KMS-11 (cell line): ENCODE data around the gene FHIP1B.

Experiments
- H2AFZ ChIP-seq: fragments of 200-600 bp; sonication (generic); 2 replicates; pipeline ENCODE4 v1.6.1; 2016; ENCODE audit warnings: antibody characterized with exemption, mixed run types, low read depth
- H3K27ac ChIP-seq: fragments of 200-600 bp; sonication (generic); 2 replicates; pipeline ENCODE4 v1.6.1; 2016; ENCODE audit warnings: mild to moderate bottlenecking, mixed run types
- H3K27me3 ChIP-seq: fragments of 200-600 bp; sonication (generic); 2 replicates; pipeline ENCODE4 v1.6.1; 2017; ENCODE audit warnings: mild to moderate bottlenecking, low read depth, mixed run types, moderate library complexity; ENCODE audit not compliant: insufficient read depth
- H3K36me3 ChIP-seq: fragments of 200-600 bp; sonication (generic); 2 replicates; pipeline ENCODE4 v1.6.1; 2017; ENCODE audit warnings: mild to moderate bottlenecking, mixed run types; ENCODE audit not compliant: insufficient read depth
- H3K4me1 ChIP-seq: fragments of 200-600 bp; sonication (generic); 2 replicates; pipeline ENCODE4 v1.6.1; 2016; ENCODE audit warnings: mild to moderate bottlenecking, low read depth, mixed run types; ENCODE audit not compliant: poor library complexity, severe bottlenecking
- H3K4me2 ChIP-seq: fragments of 200-600 bp; sonication (generic); 2 replicates; pipeline ENCODE4 v1.7.0; 2016; ENCODE audit warnings: mild to moderate bottlenecking, mixed run types
- H3K4me3 ChIP-seq: fragments of 200-600 bp; sonication (generic); IDR thresholded peaks from 2 replicates; pipeline ENCODE4 v1.6.1; 2017; ENCODE audit warnings: low read depth, low read length, mixed read lengths; ENCODE audit not compliant: insufficient read depth
- H3K79me2 ChIP-seq: fragments of 200-600 bp; sonication (generic); 2 replicates; pipeline ENCODE4 v1.6.1; 2016; ENCODE audit warnings: low read depth, mixed run types; ENCODE audit not compliant: insufficient read depth
- H3K9ac ChIP-seq: fragments of 200-600 bp; sonication (generic); 2 replicates; pipeline ENCODE4 v1.6.1; 2016; ENCODE audit warnings: mild to moderate bottlenecking, mixed run types
- H4K20me1 ChIP-seq: fragments of 200-600 bp; sonication (generic); 2 replicates; pipeline ENCODE4 v1.6.1; 2016; ENCODE audit warnings: mild to moderate bottlenecking, mixed run types; ENCODE audit not compliant: insufficient read depth
- TF ChIP-seq, protein P1 (sequence below): fragments of 200-600 bp; sonication (generic); conservative IDR thresholded peaks from 2 replicates; pipeline ENCODE4 v1.6.1; 2017; ENCODE audit warnings: low read depth, mild to moderate bottlenecking, antibody characterized with exemption, low read length, moderate library complexity, mixed read lengths

FHIP1B gene

DNA sequence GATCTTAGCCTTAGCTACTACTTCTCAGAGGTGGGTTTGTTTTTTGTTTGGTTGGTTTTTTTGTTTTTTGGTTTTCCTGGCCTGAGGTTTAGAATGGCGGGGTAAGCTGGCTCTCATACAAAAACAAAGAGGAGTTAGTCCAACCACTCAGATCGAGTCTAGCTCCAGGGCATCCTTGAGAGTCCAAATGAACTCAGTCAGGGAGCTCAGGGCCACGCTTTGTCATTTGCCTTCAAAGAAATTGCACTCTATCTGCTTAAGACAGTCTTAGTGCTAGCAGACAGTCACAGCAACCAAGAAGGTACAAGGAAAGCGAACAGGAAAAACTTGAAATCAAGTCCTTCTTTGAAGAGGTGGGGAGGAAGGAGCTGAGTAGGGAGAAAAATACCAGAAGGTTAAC is 17.9 kb downstream of the FHIP1B start:
- Histone ChIP-seq H3K27ac (no peak overlapping the region), H4K20me1 (no peaks in the 10 kb centered on the region), H3K27me3 (no peaks in the 10 kb centered on the region), H3K4me3 (no peak overlapping the region), H3K4me2 (no peak overlapping the region), H3K79me2 (no peaks in the 10 kb centered on the region), H2AFZ (no peak overlapping the region), H3K9ac (no peak overlapping the region), H3K36me3 (no peaks in the 10 kb centered on the region), H3K4me1 (no peaks in the 10 kb centered on the region)
- TF ChIP-seq, protein P1, sequence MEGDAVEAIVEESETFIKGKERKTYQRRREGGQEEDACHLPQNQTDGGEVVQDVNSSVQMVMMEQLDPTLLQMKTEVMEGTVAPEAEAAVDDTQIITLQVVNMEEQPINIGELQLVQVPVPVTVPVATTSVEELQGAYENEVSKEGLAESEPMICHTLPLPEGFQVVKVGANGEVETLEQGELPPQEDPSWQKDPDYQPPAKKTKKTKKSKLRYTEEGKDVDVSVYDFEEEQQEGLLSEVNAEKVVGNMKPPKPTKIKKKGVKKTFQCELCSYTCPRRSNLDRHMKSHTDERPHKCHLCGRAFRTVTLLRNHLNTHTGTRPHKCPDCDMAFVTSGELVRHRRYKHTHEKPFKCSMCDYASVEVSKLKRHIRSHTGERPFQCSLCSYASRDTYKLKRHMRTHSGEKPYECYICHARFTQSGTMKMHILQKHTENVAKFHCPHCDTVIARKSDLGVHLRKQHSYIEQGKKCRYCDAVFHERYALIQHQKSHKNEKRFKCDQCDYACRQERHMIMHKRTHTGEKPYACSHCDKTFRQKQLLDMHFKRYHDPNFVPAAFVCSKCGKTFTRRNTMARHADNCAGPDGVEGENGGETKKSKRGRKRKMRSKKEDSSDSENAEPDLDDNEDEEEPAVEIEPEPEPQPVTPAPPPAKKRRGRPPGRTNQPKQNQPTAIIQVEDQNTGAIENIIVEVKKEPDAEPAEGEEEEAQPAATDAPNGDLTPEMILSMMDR = no peak

DNA sequence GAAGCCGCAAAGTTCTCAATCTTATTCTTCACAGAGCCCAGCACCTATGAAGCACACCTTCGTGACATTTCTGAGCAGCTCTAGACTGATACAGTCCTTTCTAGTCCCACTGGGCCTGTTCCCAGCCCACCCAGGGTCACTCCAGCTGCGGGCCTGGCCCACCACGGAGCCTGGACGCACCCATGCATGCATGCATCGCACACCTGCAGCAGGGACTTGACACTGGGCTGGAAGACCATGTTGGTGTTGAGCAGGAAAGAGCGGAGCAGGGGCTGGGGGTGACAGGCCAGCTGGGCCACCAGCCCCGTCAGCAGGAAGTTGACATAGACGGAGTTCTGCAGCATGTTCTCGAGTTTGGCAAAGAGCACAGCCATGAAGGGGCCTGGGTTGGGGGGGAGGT is 19.9 kb downstream of the FHIP1B start:
- TF ChIP-seq, protein P1 = no peak
- no peaks in the 10 kb centered on the region for H4K20me1 ChIP-seq
- H3K4me1 ChIP-seq = no peaks in the 10 kb centered on the region
- no peak overlapping the region for H3K27ac ChIP-seq
- no peaks in the 10 kb centered on the region for H3K36me3 ChIP-seq
- no peak overlapping the region for H3K4me2 ChIP-seq
- H3K9ac ChIP-seq = no peak overlapping the region
- no peaks in the 10 kb centered on the region for H3K79me2 ChIP-seq
- no peak overlapping the region for H2AFZ ChIP-seq
- H3K4me3 ChIP-seq = no peak overlapping the region
- no peaks in the 10 kb centered on the region for H3K27me3 ChIP-seq

DNA sequence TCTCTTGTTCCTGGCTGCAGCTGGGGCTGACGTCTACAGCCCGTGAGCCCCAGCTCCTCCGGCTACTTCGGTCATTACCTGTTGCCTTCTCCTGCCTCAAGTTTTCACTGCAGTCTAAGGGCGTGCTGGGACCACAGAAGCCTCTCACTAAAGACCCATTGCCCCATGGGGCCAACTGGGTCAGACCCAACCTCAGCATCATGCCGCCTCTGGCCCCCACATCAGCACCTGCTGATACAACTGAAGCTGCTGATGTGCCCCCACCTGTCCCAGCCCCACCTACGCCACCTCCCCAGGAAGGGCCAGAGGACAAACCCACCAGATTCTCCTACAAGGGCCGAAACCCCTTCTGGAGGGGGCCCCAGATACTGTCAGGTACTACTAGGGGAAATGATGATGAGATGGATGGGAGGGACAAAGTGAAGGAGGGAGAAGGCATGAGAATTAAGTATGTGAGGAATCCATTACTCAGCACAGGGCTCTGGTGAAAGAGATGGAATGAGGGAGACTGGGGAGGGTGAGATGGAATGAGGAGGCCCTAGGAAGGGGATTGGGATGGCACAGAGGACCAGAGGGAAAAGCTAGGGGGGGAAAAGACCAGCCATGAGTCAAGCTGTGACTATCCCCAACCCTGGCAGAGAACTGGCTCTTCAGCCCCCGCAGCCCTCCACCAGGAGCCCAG is 24.0 kb downstream of the FHIP1B start:
- no peak overlapping the region for H2AFZ ChIP-seq
- H3K27me3 ChIP-seq = no peaks in the 10 kb centered on the region
- TF ChIP-seq, protein P1 = no peak
- no peak overlapping the region for H3K9ac ChIP-seq
- no peak overlapping the region for H3K4me2 ChIP-seq
- H3K79me2 ChIP-seq = no peaks in the 10 kb centered on the region
- no peaks in the 10 kb centered on the region for H3K36me3 ChIP-seq
- no peak overlapping the region for H3K27ac ChIP-seq
- H3K4me1 ChIP-seq = no peaks in the 10 kb centered on the region
- H3K4me3 ChIP-seq = no peak overlapping the region
- no peaks in the 10 kb centered on the region for H4K20me1 ChIP-seq

DNA sequence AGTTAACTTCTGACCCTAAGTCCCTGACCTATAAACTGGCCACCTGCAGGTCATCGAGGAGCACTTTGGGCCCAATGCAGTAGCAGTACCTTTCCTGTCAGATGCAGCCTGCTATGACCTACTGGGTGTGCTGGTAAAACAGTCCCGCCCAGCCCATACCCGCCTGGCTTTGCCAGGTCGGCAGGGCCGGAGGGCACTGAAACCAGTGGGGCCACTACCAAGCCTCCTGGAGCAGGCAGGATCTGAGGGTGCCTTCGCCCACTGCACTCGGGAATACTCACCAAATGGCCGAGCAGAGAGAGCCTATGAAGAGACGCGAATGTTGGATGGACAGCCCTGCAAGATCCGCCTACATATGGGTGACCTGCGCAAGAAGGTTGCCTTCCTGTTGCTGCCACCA is 24.6 kb downstream of the FHIP1B start:
- Histone ChIP-seq H3K36me3 (no peaks in the 10 kb centered on the region), H3K79me2 (no peaks in the 10 kb centered on the region), H3K4me1 (no peaks in the 10 kb centered on the region)

More for the DNA sequence above, 24.6 kb downstream of the FHIP1B start:
- H3K27ac ChIP-seq = no peak overlapping the region
- no peak overlapping the region for H3K4me3 ChIP-seq
- no peak overlapping the region for H3K4me2 ChIP-seq
- no peaks in the 10 kb centered on the region for H3K27me3 ChIP-seq
- no peak overlapping the region for H2AFZ ChIP-seq
- no peak overlapping the region for H3K9ac ChIP-seq
- no peaks in the 10 kb centered on the region for H4K20me1 ChIP-seq
- TF ChIP-seq, protein P1 = no peak
